Caco-2 (cell line): ENCODE measurements around the gene HNMT. TPM values are rescaled to one million over a fixed set of nuclear protein-coding genes. Genes with fewer than 3 reads are reported as not detected.
A peak's percentile ranks its signal among the peaks of the same experiment; 100 is the strongest.
"Not testable (repeated sequence)": the region's sequence is repeated elsewhere in the genome, so short reads cannot be mapped to it uniquely, and the experiment has no call there.

ENCODE experiments used
- BruUV-seq: library from RNA; stranded (reverse); fragments of 400-500 nt; replicated peaks from 2 replicates; lab custom pipeline; 2021; lab: Mats Ljungman, UMichigan
- CTCF ChIA-PET: fragments of 300-600 bp; sonication (Branson Sonifier 250); formaldehyde crosslinking; loops from one replicate; lab custom pipeline; 2022; ENCODE audit warnings: antibody characterized with exemption; lab: Charles Lee
- POLR2A ChIA-PET: fragments of 300-600 bp; sonication (Branson Sonifier 250); formaldehyde crosslinking; loops from one replicate; lab custom pipeline; 2022; ENCODE audit warnings: antibody characterized with exemption; lab: Charles Lee
- DNase-seq, 2 experiments: peaks; one replicate each; pipeline versions ENCODE4 v3.0.0 to v3.0.0-alpha.2; 2020 to 2022
- H3K27me3 ChIP-seq: replicated peaks from 2 replicates; pipeline ENCODE4 v1.6.0; 2011; ENCODE audit warnings: low read length; ENCODE audit not compliant: control insufficient read depth, insufficient read depth
- H3K36me3 ChIP-seq: 2 replicates; pipeline ENCODE4 v1.5.1; 2011; ENCODE audit warnings: low read length; ENCODE audit not compliant: control insufficient read depth, insufficient read depth
- H3K4me1 ChIP-seq: fragments of 250-450 bp; sonication (Bioruptor Pico); 2 replicates; pipeline ENCODE4 v1.5.1; 2020; ENCODE audit warnings: mild to moderate bottlenecking
- H3K4me3 ChIP-seq: 2 replicates; pipeline ENCODE4 v1.5.1; 2011; ENCODE audit warnings: low read depth, mild to moderate bottlenecking, control low read depth, low read length
- H3K9me3 ChIP-seq: fragments of 250-450 bp; sonication (Bioruptor Pico); 2 replicates; pipeline ENCODE4 v1.5.1; 2020; ENCODE audit warnings: mild to moderate bottlenecking, moderate library complexity
- H3K27ac Mint-ChIP-seq: one replicate; pipeline ENCODE4 v1.8.0; 2022; ENCODE audit warnings: mixed read lengths; ENCODE audit not compliant: unreplicated experiment
- H3K27me3 Mint-ChIP-seq: one replicate; pipeline ENCODE4 v1.8.0; 2022; ENCODE audit warnings: mixed read lengths; ENCODE audit not compliant: insufficient read depth, unreplicated experiment
- H3K36me3 Mint-ChIP-seq: one replicate; pipeline ENCODE4 v1.8.0; 2022; ENCODE audit warnings: mild to moderate bottlenecking, mixed read lengths; ENCODE audit not compliant: insufficient read depth, unreplicated experiment
- H3K4me1 Mint-ChIP-seq: one replicate; pipeline ENCODE4 v1.8.0; 2022; ENCODE audit warnings: low read depth, mixed read lengths; ENCODE audit not compliant: unreplicated experiment
- H3K4me3 Mint-ChIP-seq: one replicate; pipeline ENCODE4 v1.8.0; 2022; ENCODE audit warnings: mild to moderate bottlenecking, moderate library complexity, mixed read lengths; ENCODE audit not compliant: unreplicated experiment
- H3K9me3 Mint-ChIP-seq: one replicate; pipeline ENCODE4 v1.8.0; 2022; ENCODE audit warnings: mixed read lengths; ENCODE audit not compliant: unreplicated experiment
- CTCF ChIP-seq, 2 experiments: fragments of 200-600 bp in 1 of 2; IDR thresholded peaks; 1 replicate in 1 of 2; 2 replicates in 1 of 2; pipeline versions ENCODE4 v1.5.1 to v1.8.0; 2011 to 2022; ENCODE audit warnings: antibody characterized with exemption in 1 of 2, control low read depth in 1 of 2, inconsistent platforms in 1 of 2, low read depth in 1 of 2, low read length in 1 of 2, mild to moderate bottlenecking in 1 of 2, moderate library complexity in 1 of 2; ENCODE audit not compliant: insufficient read depth in 1 of 2, severe bottlenecking in 1 of 2, unreplicated experiment in 1 of 2
- intact Hi-C: fragments of 100-400 bp; cut with micrococcal nuclease; formaldehyde crosslinking; loops from one replicate; pipeline ENCODE4 v1.10.0; 2022; ENCODE audit not compliant: unreplicated experiment
- total RNA-seq: library from RNA; stranded (reverse); gene quantifications from 2 replicates; pipeline ENCODE4 v1.2.3, GENCODE V29; 2022

The HNMT gene
- total RNA-seq, 1 experiment from 2014 or later: 42.8 TPM

DNA sequence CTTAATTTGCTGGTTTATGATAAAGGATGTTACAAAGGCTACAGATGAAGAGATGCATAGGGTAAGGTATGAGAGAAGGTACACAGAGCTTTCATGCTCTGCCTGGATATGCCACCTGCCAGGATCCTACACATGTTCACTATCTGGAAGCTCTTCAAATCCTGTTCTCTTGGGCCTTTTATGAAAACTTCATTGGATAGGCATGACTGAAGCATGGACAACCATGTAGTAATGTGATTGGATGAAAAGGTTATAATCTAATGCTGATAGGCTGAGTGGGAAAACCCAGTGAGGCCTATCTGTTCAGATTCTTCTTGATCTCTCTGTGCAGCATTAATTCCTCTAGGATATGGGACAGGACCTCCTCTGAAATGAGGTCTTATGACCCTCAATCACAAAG is 26.8 kb downstream of the HNMT start:
- Histone ChIP-seq H3K27me3 (no peaks in the 10 kb centered on the region), H3K4me3 (no peak overlapping the region), H3K9me3 (peaks cover 42% of the 10 kb centered on the region), H3K4me1 (no peaks in the 10 kb centered on the region), H3K36me3 (peaks cover 5% of the 10 kb centered on the region)
- intact Hi-C loops: no loop called here
- no TSS peak for BruUV-seq
- POLR2A ChIA-PET: no interaction called here
- Mint-ChIP-seq H3K4me3 (no peak overlapping the region), H3K9me3 (peaks cover 58% of the 10 kb centered on the region), H3K4me1 (no peaks in the 10 kb centered on the region), H3K27me3 (no peaks in the 10 kb centered on the region), H3K27ac (no peak overlapping the region), H3K36me3 (peaks cover 7% of the 10 kb centered on the region)
- CTCF ChIA-PET: no interaction called here
- no peak for DNase-seq
- no peak for TF ChIP-seq CTCF (IDR thresholded peaks at IDR 0.05; ENCODE audit: insufficient read depth in 1 of 2, low read depth in 1 of 2, low read length in 1 of 2, severe bottlenecking in 1 of 2, unreplicated experiment in 1 of 2)

GRCh38 chr2:137992039-137992646 is 27.9 kb downstream of the HNMT start:
- H3K27me3 Mint-ChIP-seq: no peaks in the 10 kb centered on the region
- ChIA-PET CTCF (no interaction called here), POLR2A (interaction anchor here (0.5 kb wide), 1 partner anchor 44 kb away, joined by 3 read pairs; no protein-coding TSS in a partner anchor)
- peaks cover 42% of the 10 kb centered on the region for H3K9me3 ChIP-seq
- no peaks in the 10 kb centered on the region for H3K4me1 ChIP-seq
- H3K27ac Mint-ChIP-seq: no peak overlapping the region
- no peaks in the 10 kb centered on the region for H3K4me1 Mint-ChIP-seq
- H3K9me3 Mint-ChIP-seq: peaks cover 64% of the 10 kb centered on the region
- H3K36me3 Mint-ChIP-seq: peaks cover 7% of the 10 kb centered on the region
- no TSS peak for BruUV-seq
- no peak overlapping the region for H3K4me3 Mint-ChIP-seq
- H3K36me3 ChIP-seq: peaks cover 3% of the 10 kb centered on the region
- H3K27me3 ChIP-seq: no peaks in the 10 kb centered on the region
- intact Hi-C loops: no loop called here
- no peak overlapping the region for H3K4me3 ChIP-seq
- TF ChIP-seq CTCF (IDR thresholded peaks at IDR 0.05; ENCODE audit: insufficient read depth in 1 of 2, low read depth in 1 of 2, low read length in 1 of 2, severe bottlenecking in 1 of 2, unreplicated experiment in 1 of 2): no peak
- peak in 1 of 2 experiments; percentile 33 for DNase-seq

DNA sequence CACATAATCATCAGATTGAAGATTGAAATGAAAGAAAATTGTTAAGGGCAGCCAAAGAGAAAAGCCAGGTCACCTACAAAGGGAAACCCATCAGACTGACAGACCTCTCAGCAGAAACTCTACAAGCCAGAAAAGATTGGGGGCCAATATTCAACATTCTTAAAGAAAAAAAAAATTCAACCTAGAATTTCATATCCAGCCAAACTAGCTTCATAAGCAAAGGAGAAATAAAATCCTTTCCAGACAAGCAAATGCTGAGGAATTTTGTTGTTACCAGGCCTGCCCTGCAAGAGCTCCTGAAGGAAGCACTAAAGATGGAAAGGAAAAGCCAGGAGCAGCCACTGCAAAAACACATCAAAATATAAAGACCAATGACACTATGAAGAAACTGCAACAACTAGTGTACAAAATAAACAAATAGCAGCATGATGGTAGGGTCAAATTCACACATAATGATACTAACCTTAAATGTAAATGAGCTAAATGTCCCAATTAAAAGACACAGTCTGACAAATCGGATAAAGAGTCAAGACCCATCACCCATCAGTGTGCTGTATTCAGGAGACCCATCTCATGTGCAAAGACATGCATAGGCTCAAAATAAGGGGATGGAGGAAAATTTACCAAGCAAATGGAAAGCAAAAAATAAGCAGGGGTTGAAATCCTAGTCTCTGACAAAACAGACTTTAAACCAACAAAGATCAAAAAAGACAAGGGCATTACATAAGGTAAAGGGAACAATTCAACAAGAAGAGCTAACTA is 29.6 kb downstream of the HNMT start:
- BruUV-seq, H3K4me1 Mint-ChIP-seq, H3K36me3 ChIP-seq, H3K27me3 ChIP-seq, H3K4me3 ChIP-seq, DNase-seq, POLR2A ChIA-PET, H3K36me3 Mint-ChIP-seq, H3K4me1 ChIP-seq, H3K4me3 Mint-ChIP-seq, H3K27me3 Mint-ChIP-seq, H3K27ac Mint-ChIP-seq, CTCF ChIA-PET, intact Hi-C loops: not testable (repeated sequence)
- H3K9me3 Mint-ChIP-seq: peaks cover 50% of the 10 kb centered on the region
- peaks cover 42% of the 10 kb centered on the region for H3K9me3 ChIP-seq

- H3K4me1 Mint-ChIP-seq, H3K36me3 Mint-ChIP-seq, CTCF ChIA-PET, DNase-seq, H3K27ac Mint-ChIP-seq, H3K27me3 ChIP-seq, intact Hi-C loops, H3K4me3 Mint-ChIP-seq, H3K27me3 Mint-ChIP-seq, H3K4me3 ChIP-seq, BruUV-seq, H3K36me3 ChIP-seq, POLR2A ChIA-PET, H3K4me1 ChIP-seq: not testable (repeated sequence)
- H3K9me3 Mint-ChIP-seq: peaks cover 44% of the 10 kb centered on the region
- peaks cover 41% of the 10 kb centered on the region for H3K9me3 ChIP-seq
These were observed 31.1 kb downstream of the HNMT start for GRCh38 chr2:137995368-137995767.

GRCh38 chr2:137996158-137996557 is 31.9 kb downstream of the HNMT start:
- POLR2A ChIA-PET, H3K4me1 ChIP-seq, H3K27me3 ChIP-seq, intact Hi-C loops, DNase-seq, H3K36me3 Mint-ChIP-seq, H3K4me3 ChIP-seq, H3K36me3 ChIP-seq, BruUV-seq, H3K27me3 Mint-ChIP-seq, H3K27ac Mint-ChIP-seq, CTCF ChIA-PET, H3K4me3 Mint-ChIP-seq, H3K4me1 Mint-ChIP-seq: not testable (repeated sequence)
- peaks cover 40% of the 10 kb centered on the region for H3K9me3 Mint-ChIP-seq
- peaks cover 35% of the 10 kb centered on the region for H3K9me3 ChIP-seq
